ENCODE data around the gene PRC1.

The PRC1 gene

DNA sequence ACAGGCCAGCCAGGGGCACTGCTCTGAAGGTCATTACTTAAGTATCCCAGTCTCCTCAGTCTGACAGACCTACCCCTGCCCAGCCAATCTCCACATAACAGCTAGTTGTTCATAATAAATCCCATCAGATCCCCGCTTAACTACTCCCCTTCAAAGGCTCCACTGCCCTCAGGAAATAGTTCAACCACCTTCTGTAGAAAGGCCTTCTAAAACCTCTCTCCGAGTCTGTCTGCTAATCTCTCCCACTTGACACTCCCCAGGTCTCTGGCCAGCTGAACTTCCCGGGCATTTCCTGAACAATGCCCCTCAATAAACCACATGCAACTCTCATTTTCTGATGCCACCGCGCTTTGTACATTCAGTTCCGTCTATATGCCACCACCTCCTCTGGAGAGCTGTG is 6.0 kb downstream of the PRC1 start:
- TF ChIP-seq, protein P1, sequence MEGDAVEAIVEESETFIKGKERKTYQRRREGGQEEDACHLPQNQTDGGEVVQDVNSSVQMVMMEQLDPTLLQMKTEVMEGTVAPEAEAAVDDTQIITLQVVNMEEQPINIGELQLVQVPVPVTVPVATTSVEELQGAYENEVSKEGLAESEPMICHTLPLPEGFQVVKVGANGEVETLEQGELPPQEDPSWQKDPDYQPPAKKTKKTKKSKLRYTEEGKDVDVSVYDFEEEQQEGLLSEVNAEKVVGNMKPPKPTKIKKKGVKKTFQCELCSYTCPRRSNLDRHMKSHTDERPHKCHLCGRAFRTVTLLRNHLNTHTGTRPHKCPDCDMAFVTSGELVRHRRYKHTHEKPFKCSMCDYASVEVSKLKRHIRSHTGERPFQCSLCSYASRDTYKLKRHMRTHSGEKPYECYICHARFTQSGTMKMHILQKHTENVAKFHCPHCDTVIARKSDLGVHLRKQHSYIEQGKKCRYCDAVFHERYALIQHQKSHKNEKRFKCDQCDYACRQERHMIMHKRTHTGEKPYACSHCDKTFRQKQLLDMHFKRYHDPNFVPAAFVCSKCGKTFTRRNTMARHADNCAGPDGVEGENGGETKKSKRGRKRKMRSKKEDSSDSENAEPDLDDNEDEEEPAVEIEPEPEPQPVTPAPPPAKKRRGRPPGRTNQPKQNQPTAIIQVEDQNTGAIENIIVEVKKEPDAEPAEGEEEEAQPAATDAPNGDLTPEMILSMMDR (IDR thresholded peaks at IDR 0.05; ENCODE audit: insufficient read depth, low read length, poor library complexity, severe bottlenecking), result no peak
- H3K27me3 ChIP-seq (replicated peaks; ENCODE audit: control insufficient read depth, insufficient read depth, low read length), result no peaks in the 10 kb centered on the region
- H3K4me3 ChIP-seq (replicated peaks; ENCODE audit: low read depth, low read length), result peak overlapping the region; percentile 15; the same call in 1 of the 2 replicates
- DNase-seq (ENCODE audit: extremely low read depth, insufficient read length), result no peak
- H3K36me3 ChIP-seq (ENCODE audit: control insufficient read depth, insufficient read depth, low read length), result peaks cover 2% of the 10 kb centered on the region

DNA sequence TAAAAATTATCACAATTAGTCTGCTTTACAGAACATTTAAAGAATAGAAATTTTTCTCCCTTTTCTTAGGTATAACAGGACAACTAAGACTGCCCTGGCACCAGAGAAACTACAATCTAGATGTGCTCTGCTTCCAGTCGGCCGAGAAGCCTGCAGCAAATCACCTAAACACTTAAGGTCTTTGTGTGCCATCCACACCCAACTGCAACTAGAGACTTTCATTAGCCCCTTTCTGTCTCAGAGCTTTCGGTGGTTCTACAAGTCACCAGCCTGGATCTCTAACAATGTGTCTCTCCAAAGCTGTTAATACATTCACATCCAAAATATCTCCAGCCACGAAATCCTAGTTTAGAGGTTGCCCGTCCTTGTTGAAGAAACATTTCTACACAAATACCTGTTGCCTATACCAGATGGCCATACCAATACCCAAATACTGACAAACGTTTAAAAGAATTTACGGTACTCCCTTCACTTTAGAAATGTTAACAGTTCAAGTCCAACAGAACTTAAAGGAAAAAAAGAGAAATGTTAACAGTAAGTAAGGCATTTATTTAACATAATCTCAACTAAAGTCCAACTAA is 6.7 kb downstream of the PRC1 start:
- H3K36me3 ChIP-seq (ENCODE audit: control insufficient read depth, insufficient read depth, low read length), result peaks cover 2% of the 10 kb centered on the region
- DNase-seq (ENCODE audit: extremely low read depth, insufficient read length), result no peak
- H3K27me3 ChIP-seq (replicated peaks; ENCODE audit: control insufficient read depth, insufficient read depth, low read length), result no peaks in the 10 kb centered on the region
- TF ChIP-seq, protein P1 (IDR thresholded peaks at IDR 0.05; ENCODE audit: insufficient read depth, low read length, poor library complexity, severe bottlenecking), result no peak
- no peak overlapping the region for H3K4me3 ChIP-seq (replicated peaks; ENCODE audit: low read depth, low read length)

DNA sequence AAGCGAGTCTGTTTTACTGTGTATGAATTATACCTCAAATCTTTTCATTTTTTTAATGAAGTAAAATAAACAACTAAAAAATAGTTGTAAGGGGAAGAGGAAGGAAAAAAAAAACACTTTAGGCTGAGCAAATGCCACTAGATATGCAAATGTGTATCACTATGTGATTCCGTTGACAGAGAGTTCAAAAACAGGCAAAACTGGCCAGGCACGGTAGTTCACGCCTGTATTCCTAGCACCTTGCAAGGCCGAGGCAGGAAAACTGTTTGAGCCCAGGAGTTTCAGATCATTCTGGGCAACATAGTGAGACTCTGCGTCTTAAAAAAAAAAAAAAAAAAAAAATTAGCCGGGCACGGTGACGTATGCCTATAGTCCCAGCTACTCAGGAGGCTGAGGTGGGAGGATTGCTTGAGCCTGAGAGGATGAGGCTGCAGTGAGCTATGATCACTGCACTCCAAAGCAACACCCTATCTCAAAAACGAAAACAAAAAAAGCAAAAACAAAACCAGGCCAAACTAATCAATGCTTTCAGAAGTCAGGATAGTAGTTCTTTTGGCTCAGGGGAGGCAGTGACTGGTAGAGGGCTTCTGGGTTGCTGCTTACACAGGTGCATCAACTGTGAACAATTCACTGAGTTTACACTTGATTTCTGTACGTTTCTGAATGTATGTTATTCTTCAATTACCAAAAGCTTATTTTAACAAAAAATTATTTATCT is 7.4 kb downstream of the PRC1 start:
- H3K4me3 ChIP-seq (replicated peaks; ENCODE audit: low read depth, low read length), result peak overlapping the region; percentile 7; the same call in 1 of the 2 replicates
- TF ChIP-seq, protein P1 (IDR thresholded peaks at IDR 0.05; ENCODE audit: insufficient read depth, low read length, poor library complexity, severe bottlenecking), result no peak
- no peak for DNase-seq (ENCODE audit: extremely low read depth, insufficient read length)
- H3K36me3 ChIP-seq (ENCODE audit: control insufficient read depth, insufficient read depth, low read length), result peaks cover 2% of the 10 kb centered on the region
- no peaks in the 10 kb centered on the region for H3K27me3 ChIP-seq (replicated peaks; ENCODE audit: control insufficient read depth, insufficient read depth, low read length)

DNA sequence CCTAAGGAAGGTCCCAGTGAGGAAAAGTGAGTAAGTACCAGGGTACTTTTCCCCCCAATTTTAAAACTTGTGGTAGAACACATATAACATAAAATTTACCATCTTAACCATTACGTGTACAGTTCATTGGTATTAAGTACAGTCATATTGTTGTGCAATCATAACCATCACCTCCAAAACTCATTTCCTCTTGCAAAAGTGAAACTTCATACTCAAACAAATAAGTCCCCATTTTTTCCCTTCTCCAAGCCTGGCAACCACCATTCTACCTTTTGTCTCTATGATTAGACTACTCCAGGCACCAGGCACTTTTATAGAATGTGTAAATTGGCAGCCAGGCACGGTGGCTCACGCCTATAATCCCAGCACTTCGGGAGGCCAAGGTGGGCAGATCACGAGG is 12.2 kb downstream of the PRC1 start:
- Histone ChIP-seq H3K36me3 (ENCODE audit: control insufficient read depth, insufficient read depth, low read length) (peaks cover 15% of the 10 kb centered on the region), H3K4me3 (replicated peaks; ENCODE audit: low read depth, low read length) (no peak overlapping the region), H3K27me3 (replicated peaks; ENCODE audit: control insufficient read depth, insufficient read depth, low read length) (no peaks in the 10 kb centered on the region)
- DNase-seq (ENCODE audit: extremely low read depth, insufficient read length), result no peak
- TF ChIP-seq, protein P1 (IDR thresholded peaks at IDR 0.05; ENCODE audit: insufficient read depth, low read length, poor library complexity, severe bottlenecking), result no peak

DNA sequence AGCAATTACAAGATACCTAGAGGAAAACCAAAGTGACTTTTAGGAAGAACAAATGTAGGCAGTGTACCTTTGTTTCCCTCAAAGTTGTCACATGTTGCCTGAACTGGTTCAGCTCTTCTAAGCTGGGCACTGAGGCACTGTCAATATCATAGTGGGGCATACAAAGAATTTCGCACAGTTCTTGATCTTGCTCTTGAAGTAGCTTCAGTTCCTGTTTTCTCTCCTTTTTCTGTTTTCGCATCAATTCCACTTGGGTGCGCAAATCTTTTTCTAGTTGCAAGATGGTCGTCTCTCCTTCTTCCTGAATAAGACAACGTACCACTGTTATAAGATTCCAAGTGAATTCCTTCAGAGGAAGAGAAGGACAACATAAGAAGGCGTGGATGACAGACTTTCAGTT is 12.7 kb downstream of the PRC1 start:
- TF ChIP-seq, protein P1 (IDR thresholded peaks at IDR 0.05; ENCODE audit: insufficient read depth, low read length, poor library complexity, severe bottlenecking), result no peak
- Histone ChIP-seq H3K27me3 (replicated peaks; ENCODE audit: control insufficient read depth, insufficient read depth, low read length) (no peaks in the 10 kb centered on the region), H3K4me3 (replicated peaks; ENCODE audit: low read depth, low read length) (no peak overlapping the region), H3K36me3 (ENCODE audit: control insufficient read depth, insufficient read depth, low read length) (peaks cover 15% of the 10 kb centered on the region)
- DNase-seq (ENCODE audit: extremely low read depth, insufficient read length), result no peak
